DMS53 treated with DMSO at 0.1 percent for 48 hours (cell line): ENCODE measurements around the gene ZAR1L.

Experiments
- DNase-seq: peaks from one replicate; lab custom pipeline; 2025; ENCODE audit not compliant: unreplicated experiment; lab: John Stamatoyannopoulos, UW

ZAR1L gene

GRCh38 chr13:32257649-32258048, 57.5 kb downstream of the ZAR1L start:
- DNase-seq: peak; percentile 81

- DNase-seq: no peak
These were observed 58.9 kb downstream of the ZAR1L start for GRCh38 chr13:32256243-32256642.

GRCh38 chr13:32255724-32256109, 59.4 kb downstream of the ZAR1L start:
- peak; percentile 85 for DNase-seq

DNA sequence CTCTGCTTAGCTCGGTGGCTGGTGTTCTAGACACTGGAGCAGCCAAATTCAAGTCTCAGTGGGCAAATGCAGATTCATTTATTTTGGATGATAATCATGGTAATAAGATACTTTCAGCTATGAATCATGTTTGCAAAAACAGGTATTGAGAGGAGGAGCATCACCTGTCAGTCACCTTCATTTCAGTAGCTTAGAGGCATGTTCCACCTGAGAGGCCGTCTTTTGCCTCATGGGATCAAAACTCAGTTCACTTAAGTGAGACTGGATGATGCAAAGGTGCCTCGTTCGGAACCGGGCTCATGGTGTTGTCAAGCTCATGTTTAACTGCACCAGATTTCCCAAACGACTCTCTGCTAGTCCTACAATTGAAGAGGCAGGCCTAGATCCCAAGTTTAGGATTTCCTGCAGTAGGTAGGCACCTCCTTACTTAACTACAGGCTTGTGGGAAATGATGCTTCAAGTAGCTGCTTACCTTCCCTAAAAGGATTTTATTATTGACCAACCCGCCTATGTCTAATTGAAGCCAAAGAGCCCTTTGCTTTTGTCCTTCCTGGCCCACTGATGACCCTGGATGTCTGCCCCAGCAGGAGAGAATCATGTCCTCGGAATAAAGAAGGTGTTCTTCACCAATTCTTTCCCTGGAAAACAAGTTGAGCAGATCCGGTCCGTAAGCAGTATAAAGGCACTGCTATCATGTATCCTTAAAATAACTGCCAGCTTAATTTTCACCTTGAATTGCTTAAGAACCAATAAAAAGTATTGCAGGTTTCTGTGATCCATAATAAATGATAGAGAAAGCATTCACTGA, 60.0 kb downstream of the ZAR1L start:
- peak; percentile 58 for DNase-seq

DNA sequence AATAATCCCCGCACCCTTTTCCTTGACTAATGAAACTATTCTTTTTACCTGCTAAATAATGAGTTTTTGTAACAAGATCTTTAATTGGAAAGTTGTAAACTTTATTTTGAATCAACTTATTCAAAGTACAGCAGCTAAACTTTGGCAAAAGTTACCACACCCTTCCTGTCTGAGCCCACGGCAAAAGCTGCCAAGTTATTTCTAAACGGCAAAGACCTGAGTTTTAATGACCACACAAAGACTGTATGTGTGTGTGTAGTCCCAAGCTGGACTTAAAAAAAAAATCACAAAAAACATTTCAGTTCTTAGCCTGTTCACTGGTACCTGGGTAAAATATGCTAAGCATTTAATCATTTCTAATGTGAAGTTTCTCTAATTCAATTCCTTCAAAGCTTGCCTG, 60.7 kb downstream of the ZAR1L start:
- DNase-seq: no peak

DNA sequence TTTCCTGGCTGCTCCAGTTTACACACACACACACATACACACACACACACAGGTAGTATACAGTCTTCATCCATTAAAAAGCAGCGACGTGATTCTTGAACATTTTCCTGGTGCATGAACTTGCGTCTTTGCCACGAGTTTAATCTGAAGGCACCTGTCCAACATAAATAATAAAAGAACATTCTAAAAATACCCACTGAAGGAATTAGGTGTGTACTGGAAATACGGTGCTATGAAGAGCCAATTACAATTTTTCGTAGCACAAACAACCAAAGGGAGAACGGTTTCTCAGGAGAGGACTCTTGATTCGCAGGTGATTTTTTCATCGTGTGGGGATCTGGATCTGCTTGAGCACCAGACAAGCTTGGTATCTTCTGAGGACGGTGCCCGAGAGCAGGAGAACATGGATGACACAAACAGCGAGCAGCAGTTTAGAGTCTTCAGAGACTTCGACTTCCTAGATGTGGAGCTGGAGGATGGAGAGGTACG, 61.2 kb downstream of the ZAR1L start:
- DNase-seq: no peak
